DOHH2 (cell line): Measurements from ENCODE around the gene ZNF780A.

Experiments
- H3F3A ChIP-seq: fragments of 200-600 bp; sonication (generic), shearing (Covaris generic); 2 replicates; pipeline ENCODE4 v1.6.0; 2016; ENCODE audit warnings: antibody characterized with exemption, mild to moderate bottlenecking; ENCODE audit not compliant: control insufficient read depth, insufficient read depth
- H3K27ac ChIP-seq: fragments of 200-600 bp; sonication (generic); 2 replicates; pipeline ENCODE4 v1.5.1; 2014; ENCODE audit warnings: low read depth, mild to moderate bottlenecking, low read length, moderate library complexity
- H3K27me3 ChIP-seq: fragments of 200-600 bp; sonication (generic); 2 replicates; pipeline ENCODE4 v1.6.1; 2014; ENCODE audit warnings: mild to moderate bottlenecking, low read length, mixed read lengths; ENCODE audit not compliant: control insufficient read depth
- H3K36me3 ChIP-seq: fragments of 200-600 bp; sonication (generic); 2 replicates; pipeline ENCODE4 v1.6.1; 2014; ENCODE audit warnings: mild to moderate bottlenecking, low read length, moderate library complexity, mixed read lengths; ENCODE audit not compliant: control insufficient read depth
- H3K4me1 ChIP-seq: fragments of 200-600 bp; sonication (generic); 2 replicates; pipeline ENCODE4 v1.6.1; 2014; ENCODE audit warnings: mild to moderate bottlenecking, low read length, mixed read lengths; ENCODE audit not compliant: control insufficient read depth
- H3K4me2 ChIP-seq: fragments of 200-600 bp; sonication (generic); 2 replicates; pipeline ENCODE4 v1.6.0; 2014; ENCODE audit warnings: mild to moderate bottlenecking, low read length, moderate library complexity
- H3K4me3 ChIP-seq: fragments of 200-600 bp; sonication (generic); 2 replicates; pipeline ENCODE4 v1.5.1; 2014; ENCODE audit warnings: mild to moderate bottlenecking, low read length, mixed read lengths
- H3K79me2 ChIP-seq: fragments of 200-600 bp; sonication (generic); 2 replicates; pipeline ENCODE4 v1.6.1; 2014; ENCODE audit warnings: mild to moderate bottlenecking, low read length, mixed read lengths; ENCODE audit not compliant: control insufficient read depth
- H3K9me2 ChIP-seq: fragments of 200-600 bp; sonication (generic); replicated peaks from 2 replicates; pipeline ENCODE4 v1.6.1; 2014; ENCODE audit warnings: mild to moderate bottlenecking, low read length, mixed read lengths; ENCODE audit not compliant: control insufficient read depth
- H3K9me3 ChIP-seq: fragments of 200-600 bp; sonication (generic); 2 replicates; pipeline ENCODE4 v1.6.1; 2014; ENCODE audit warnings: antibody characterized with exemption, low read length, mixed read lengths; ENCODE audit not compliant: control insufficient read depth, insufficient read depth
- H4K20me1 ChIP-seq: fragments of 200-600 bp; sonication (generic); 2 replicates; pipeline ENCODE4 v1.6.0; 2014; ENCODE audit warnings: low read depth, mild to moderate bottlenecking, antibody characterized with exemption, low read length, moderate library complexity; ENCODE audit not compliant: control insufficient read depth, insufficient read depth
- CTCF ChIP-seq: fragments of 200-600 bp; sonication (generic); IDR thresholded peaks from one replicate; pipeline ENCODE4 v1.5.1; 2014; ENCODE audit warnings: antibody characterized with exemption, mild to moderate bottlenecking, low read depth, low read length; ENCODE audit not compliant: poor library complexity, severe bottlenecking
- EZH2phosphoT487 ChIP-seq: fragments of 200-600 bp; sonication (generic); IDR thresholded peaks from 2 replicates; pipeline ENCODE4 v1.6.1; 2017; ENCODE audit warnings: borderline replicate concordance, mild to moderate bottlenecking, antibody characterized with exemption, low read length, moderate library complexity, mixed read lengths

ZNF780A gene

GRCh38 chr19:40080289-40080688, 10.5 kb downstream of the ZNF780A start:
- H3K36me3 ChIP-seq, result peaks cover 81% of the 10 kb centered on the region
- no peaks in the 10 kb centered on the region for H3F3A ChIP-seq
- no peak overlapping the region for H3K27ac ChIP-seq
- H3K79me2 ChIP-seq, result no peaks in the 10 kb centered on the region
- peaks cover 27% of the 10 kb centered on the region for H3K9me3 ChIP-seq
- TF ChIP-seq CTCF (no peak), EZH2phosphoT487 (no peak)
- no peak overlapping the region for H3K4me2 ChIP-seq
- H3K4me3 ChIP-seq, result no peak overlapping the region
- H3K4me1 ChIP-seq, result no peaks in the 10 kb centered on the region
- H3K9me2 ChIP-seq, result no peaks in the 10 kb centered on the region
- H4K20me1 ChIP-seq, result no peaks in the 10 kb centered on the region
- H3K27me3 ChIP-seq, result no peaks in the 10 kb centered on the region

GRCh38 chr19:40078377-40078776, 12.4 kb downstream of the ZNF780A start:
- Histone ChIP-seq H3K4me1 (no peaks in the 10 kb centered on the region), H3F3A (no peaks in the 10 kb centered on the region), H3K79me2 (no peaks in the 10 kb centered on the region), H4K20me1 (no peaks in the 10 kb centered on the region), H3K27me3 (no peaks in the 10 kb centered on the region), H3K36me3 (peaks cover 89% of the 10 kb centered on the region), H3K27ac (no peak overlapping the region), H3K4me3 (no peak overlapping the region), H3K9me2 (no peaks in the 10 kb centered on the region), H3K4me2 (no peak overlapping the region), H3K9me3 (peaks cover 39% of the 10 kb centered on the region)
- TF ChIP-seq CTCF (no peak), EZH2phosphoT487 (no peak)

- H3K27me3 ChIP-seq, result no peaks in the 10 kb centered on the region
- H3K79me2 ChIP-seq, result no peaks in the 10 kb centered on the region
- no peaks in the 10 kb centered on the region for H3F3A ChIP-seq
- no peaks in the 10 kb centered on the region for H3K9me2 ChIP-seq
- TF ChIP-seq EZH2phosphoT487 (no peak), CTCF (no peak)
- H4K20me1 ChIP-seq, result no peaks in the 10 kb centered on the region
- no peak overlapping the region for H3K27ac ChIP-seq
- peaks cover 10% of the 10 kb centered on the region for H3K9me3 ChIP-seq
- no peak overlapping the region for H3K4me3 ChIP-seq
- H3K4me2 ChIP-seq, result no peak overlapping the region
- peaks cover 22% of the 10 kb centered on the region for H3K36me3 ChIP-seq
- H3K4me1 ChIP-seq, result no peaks in the 10 kb centered on the region
Measured at GRCh38 chr19:40070058-40070457, 20.7 kb downstream of the ZNF780A start.
